ENCODE measurements around the gene OVCH2. TPM values are rescaled to one million over a fixed set of nuclear protein-coding genes. Genes with fewer than 3 reads are reported as not detected.

The OVCH2 gene
- total and polyA plus RNA-seq, 8 donors, result 0.10 to 1.8 (median 0.73) TPM; not detected in 5

DNA sequence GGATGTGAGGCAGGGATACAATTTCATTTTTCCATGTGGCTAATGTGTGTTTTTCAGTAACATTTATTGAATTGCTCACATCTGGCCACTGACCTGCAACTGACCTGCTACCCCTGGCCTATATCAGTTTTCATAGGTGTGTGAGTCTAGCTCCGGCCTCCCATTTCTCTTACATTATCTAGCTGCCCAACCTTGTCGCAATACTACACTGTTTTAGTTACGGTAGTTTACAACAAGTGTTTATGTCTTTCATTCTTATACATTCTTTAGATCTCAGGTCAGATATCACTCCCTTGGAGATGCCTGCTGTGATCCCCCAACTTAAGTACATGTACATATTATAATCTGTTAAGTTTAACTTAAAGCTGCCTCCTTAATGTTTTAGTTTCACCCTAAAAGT, 30.6 kb downstream of the OVCH2 start:
- peaks cover 0 to 25% (median 0%) of the 10 kb centered on the region in 3 donors for H3K27me3 ChIP-seq
- no peak for DNase-seq
- no peaks in the 10 kb centered on the region for H3K36me3 ChIP-seq
- TF ChIP-seq EP300 (IDR thresholded peaks at IDR 0.05) (no peak), POLR2A (IDR thresholded peaks at IDR 0.05) (no peak), POLR2AphosphoS5 (IDR thresholded peaks at IDR 0.05) (no peak)
- TF ChIP-seq, protein P1, sequence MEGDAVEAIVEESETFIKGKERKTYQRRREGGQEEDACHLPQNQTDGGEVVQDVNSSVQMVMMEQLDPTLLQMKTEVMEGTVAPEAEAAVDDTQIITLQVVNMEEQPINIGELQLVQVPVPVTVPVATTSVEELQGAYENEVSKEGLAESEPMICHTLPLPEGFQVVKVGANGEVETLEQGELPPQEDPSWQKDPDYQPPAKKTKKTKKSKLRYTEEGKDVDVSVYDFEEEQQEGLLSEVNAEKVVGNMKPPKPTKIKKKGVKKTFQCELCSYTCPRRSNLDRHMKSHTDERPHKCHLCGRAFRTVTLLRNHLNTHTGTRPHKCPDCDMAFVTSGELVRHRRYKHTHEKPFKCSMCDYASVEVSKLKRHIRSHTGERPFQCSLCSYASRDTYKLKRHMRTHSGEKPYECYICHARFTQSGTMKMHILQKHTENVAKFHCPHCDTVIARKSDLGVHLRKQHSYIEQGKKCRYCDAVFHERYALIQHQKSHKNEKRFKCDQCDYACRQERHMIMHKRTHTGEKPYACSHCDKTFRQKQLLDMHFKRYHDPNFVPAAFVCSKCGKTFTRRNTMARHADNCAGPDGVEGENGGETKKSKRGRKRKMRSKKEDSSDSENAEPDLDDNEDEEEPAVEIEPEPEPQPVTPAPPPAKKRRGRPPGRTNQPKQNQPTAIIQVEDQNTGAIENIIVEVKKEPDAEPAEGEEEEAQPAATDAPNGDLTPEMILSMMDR (IDR thresholded peaks at IDR 0.05), result no peak
- H3K27ac ChIP-seq, result no peak overlapping the region
- no peaks in the 10 kb centered on the region for H3K9me3 ChIP-seq
- WGBS, 5 donors, result 77 to 95% (median 85%) methylated on average over 3 of the region's 3 CpGs
- intact Hi-C loops (cut with DNase I; ENCODE audit: low total_unique reads), result no loop called here
- H3K4me3 ChIP-seq, result no peak overlapping the region
- peaks cover 25 to 36% (median 29%) of the 10 kb centered on the region in 4 donors for H3K4me1 ChIP-seq

DNA sequence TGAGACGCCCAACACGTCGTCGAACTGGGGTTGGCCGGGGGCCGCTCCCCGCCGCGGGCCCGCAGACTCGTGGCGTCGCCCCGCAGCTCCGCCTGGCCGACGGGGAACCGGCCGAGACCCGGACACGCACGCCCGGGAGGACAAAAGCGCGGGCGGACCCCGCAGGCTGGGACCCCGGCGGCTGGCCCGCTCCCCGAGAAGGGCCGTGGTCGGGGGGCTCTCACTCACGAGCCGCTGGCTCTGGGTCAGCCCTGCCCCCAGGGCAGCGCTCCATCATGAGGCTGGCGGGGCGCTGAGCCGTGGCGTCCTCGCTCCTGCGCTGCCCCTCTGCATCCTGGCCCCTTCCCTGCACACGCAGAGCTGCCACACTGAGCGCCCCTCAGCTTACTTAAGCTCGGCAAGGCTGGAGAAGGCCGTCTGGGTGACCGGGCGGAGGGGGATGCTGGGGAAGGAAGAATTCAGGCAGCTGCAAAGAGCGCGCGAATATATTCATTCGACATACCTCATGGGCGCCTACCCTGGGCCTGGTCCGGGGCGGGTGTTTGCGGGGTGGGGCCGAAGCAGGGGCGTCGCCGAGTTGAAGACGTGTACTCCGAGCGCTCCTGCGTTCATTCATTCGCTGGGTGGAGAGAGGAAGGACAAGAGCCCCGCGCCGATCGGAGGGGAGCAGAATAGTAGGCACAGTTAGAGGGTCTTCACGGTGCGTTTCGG, 32.4 kb downstream of the OVCH2 start:
- TF ChIP-seq EP300 (IDR thresholded peaks at IDR 0.05) (no peak), POLR2A (IDR thresholded peaks at IDR 0.05) (no peak), POLR2AphosphoS5 (IDR thresholded peaks at IDR 0.05) (peak in 1 of 3 donors; percentile 3)
- TF ChIP-seq, protein P1 (IDR thresholded peaks at IDR 0.05), result no peak
- 1 to 6% (median 3%) methylated on average over 22 to 72 of the region's 72 CpGs for WGBS, 5 donors
- Histone ChIP-seq H3K27ac (peak overlapping the region; percentile 71 to 82 (median 76)), H3K27me3 (peaks cover 0 to 25% (median 0%) of the 10 kb centered on the region in 3 donors), H3K36me3 (no peaks in the 10 kb centered on the region), H3K9me3 (no peaks in the 10 kb centered on the region), H3K4me1 (peaks cover 25 to 37% (median 29%) of the 10 kb centered on the region in 4 donors), H3K4me3 (peak overlapping the region; percentile 46 to 78 (median 56))
- DNase-seq, result peak; percentile 63 to 85
- intact Hi-C loops (cut with DNase I; ENCODE audit: low total_unique reads), result no loop called here

DNA sequence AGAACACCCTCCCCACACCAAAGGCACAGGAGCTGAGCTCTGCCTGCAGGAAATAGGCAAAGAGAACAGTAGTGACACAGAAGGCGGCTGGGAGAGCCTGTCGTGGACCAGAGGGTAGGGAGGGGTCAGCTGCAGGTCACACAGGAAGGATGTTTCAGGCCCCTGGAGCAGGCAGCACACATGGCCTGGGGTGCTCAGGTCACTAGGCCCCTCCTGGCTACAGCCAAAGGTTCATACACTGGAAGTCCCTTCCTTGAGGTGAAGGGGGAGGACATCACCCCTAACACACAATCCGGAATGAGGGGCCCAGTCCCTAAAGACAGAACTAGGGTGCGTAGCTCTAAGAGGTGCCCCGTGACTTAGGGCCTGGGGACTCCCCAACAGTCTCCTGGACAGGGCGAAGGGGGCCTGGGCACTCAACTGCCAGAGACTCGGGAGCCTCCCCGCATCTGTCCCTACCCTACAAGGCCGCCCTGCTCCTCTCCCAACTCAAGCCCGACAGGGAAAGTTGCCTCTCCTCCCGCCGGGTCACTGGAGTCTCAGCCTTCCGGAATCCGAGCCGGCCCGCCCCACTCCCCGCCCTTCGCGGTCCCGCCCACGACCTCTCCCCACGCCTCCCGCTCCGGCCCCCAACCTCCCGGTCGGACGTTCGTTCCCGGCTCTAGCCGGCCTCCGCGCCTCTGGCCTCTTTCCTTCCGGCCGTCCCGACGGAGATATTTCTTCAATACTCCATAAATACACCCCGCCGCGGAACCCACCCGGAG, 33.1 kb downstream of the OVCH2 start, which contains the start of gene CYB5R2:
Gene CYB5R2, minus strand, starts transcription at position 541 of the 764 bp plus-strand sequence. CDS start 675 bp downstream, outside the sequence.
- peaks cover 0 to 5% (median under 1%) of the 10 kb centered on the region in 4 donors for H3K36me3 ChIP-seq
- H3K27me3 ChIP-seq, result peaks cover 0 to 25% (median 0%) of the 10 kb centered on the region in 3 donors
- intact Hi-C loops (cut with DNase I; ENCODE audit: low total_unique reads), result no loop called here
- H3K4me1 ChIP-seq, result peaks cover 25 to 37% (median 29%) of the 10 kb centered on the region in 4 donors
- peak within 1 kb of the TSS; percentile 46 to 78 (median 56) for H3K4me3 ChIP-seq
- TF ChIP-seq POLR2A (IDR thresholded peaks at IDR 0.05), result no peak
- no peak for TF ChIP-seq EP300 (IDR thresholded peaks at IDR 0.05)
- peak in 2 of 3 donors; percentile 11 to 20 for TF ChIP-seq POLR2AphosphoS5 (IDR thresholded peaks at IDR 0.05)
- TF ChIP-seq, protein P1 (IDR thresholded peaks at IDR 0.05), result no peak
- H3K27ac ChIP-seq, result peak within 1 kb of the TSS; percentile 71 to 82 (median 76)
- WGBS, 5 donors, result 6 to 14% (median 8%) methylated on average over 18 to 40 of the region's 40 CpGs
- H3K9me3 ChIP-seq, result no peaks in the 10 kb centered on the region
- peak; percentile 80 to 90 for DNase-seq

DNA sequence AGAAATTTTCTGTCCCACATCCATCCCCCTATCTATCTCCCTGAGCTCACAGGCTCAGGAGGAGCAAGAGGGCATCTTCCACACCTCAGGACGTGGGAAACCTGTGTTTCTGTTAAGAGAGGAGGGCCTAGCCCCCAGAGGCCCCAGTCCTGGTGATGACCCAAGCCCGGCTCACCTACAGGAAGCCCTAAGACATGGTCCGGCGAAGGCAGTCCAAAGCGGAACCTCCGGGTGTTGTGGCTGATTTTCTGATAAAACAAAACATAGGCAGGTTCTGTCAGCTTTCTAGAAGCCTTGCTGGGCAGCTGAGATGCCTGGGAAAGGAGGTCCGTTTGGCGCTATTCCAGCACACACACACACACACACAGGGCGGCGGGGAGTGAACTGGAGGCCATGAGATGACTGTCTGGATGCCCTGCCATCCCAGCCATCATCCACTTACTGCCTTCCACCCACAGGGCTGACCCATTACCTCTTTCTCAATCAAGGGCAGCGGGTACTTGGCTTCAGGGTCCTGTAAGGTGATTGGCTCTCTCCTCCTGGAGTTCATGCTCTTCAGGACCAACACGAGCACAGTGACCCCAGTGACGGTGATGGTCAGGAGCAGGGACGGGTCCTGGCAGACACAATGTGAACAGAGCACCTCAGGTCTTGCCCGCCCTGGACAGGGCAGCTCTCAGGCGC, 33.9 kb downstream of the OVCH2 start:
- Histone ChIP-seq H3K4me1 (peaks cover 25 to 37% (median 29%) of the 10 kb centered on the region in 4 donors), H3K27me3 (peaks cover 0 to 25% (median 0%) of the 10 kb centered on the region in 3 donors), H3K36me3 (peaks cover 0 to 12% (median 6%) of the 10 kb centered on the region in 4 donors), H3K4me3 (no peak overlapping the region), H3K27ac (peak overlapping the region in 3 of 5 donors; percentile 1 to 82 (median 76)), H3K9me3 (no peaks in the 10 kb centered on the region)
- intact Hi-C loops (cut with DNase I; ENCODE audit: low total_unique reads), result no loop called here
- TF ChIP-seq POLR2AphosphoS5 (IDR thresholded peaks at IDR 0.05), result no peak
- TF ChIP-seq, protein P1 (IDR thresholded peaks at IDR 0.05), result no peak
- no peak for TF ChIP-seq POLR2A (IDR thresholded peaks at IDR 0.05)
- TF ChIP-seq EP300 (IDR thresholded peaks at IDR 0.05), result no peak
- 66 to 80% (median 73%) methylated on average over 6 to 16 of the region's 16 CpGs for WGBS, 5 donors
- peak in 1 of 2 donors; percentile 52 for DNase-seq

All from stomach (tissue), 9 donors.